Mucosa of descending colon (tissue), 3 donors: ENCODE results near the gene PLK5. TPM values are rescaled to one million over a fixed set of nuclear protein-coding genes. Genes with fewer than 3 reads are reported as not detected.
A peak's percentile ranks its signal among the peaks of the same experiment; 100 is the strongest.

Source experiments
- ATAC-seq: fragments of 200-7000 bp; cut with Tn5 transposase; one replicate; pipeline ENCODE4 v1.9.1; 2020; ENCODE audit warnings: mild to moderate bottlenecking, moderate library complexity
- DNase-seq, 3 donors: peaks; one replicate each; pipeline ENCODE4 v3.0.0-alpha.2; 2020
- H3K36me3 ChIP-seq: fragments of 200-600 bp; one replicate; pipeline ENCODE4 v1.8.0; 2021; ENCODE audit warnings: low read depth, mild to moderate bottlenecking
- H3K4me1 ChIP-seq: fragments of 200-600 bp; one replicate; pipeline ENCODE4 v1.8.0; 2021; ENCODE audit warnings: low read depth, mild to moderate bottlenecking
- H3K4me3 ChIP-seq: fragments of 200-600 bp; one replicate; pipeline ENCODE4 v1.8.0; 2021; ENCODE audit warnings: mild to moderate bottlenecking
- H3K9me3 ChIP-seq: fragments of 200-600 bp; one replicate; pipeline ENCODE4 v1.8.0; 2021; ENCODE audit warnings: mild to moderate bottlenecking
- CTCF ChIP-seq: fragments of 200-600 bp; IDR thresholded peaks from one replicate; pipeline ENCODE4 v1.8.0; 2022; ENCODE audit warnings: antibody characterized with exemption, mild to moderate bottlenecking
- intact Hi-C, 2 donors: fragments of 100-400 bp; cut with DNase I in 1 of 2; cut with micrococcal nuclease in 1 of 2; formaldehyde crosslinking; loops; one replicate each; pipeline versions ENCODE4 v1.11.0 to v1.11.1; 2022; cut with DNase I, micrococcal nuclease
- total RNA-seq, 3 donors: library from RNA; stranded (reverse); fragmentation: NEBNext Ultra II Directional in 2 of 3; extraction: Animal tissue kit (Norgen Biotek cat#: 25700) in 2 of 3; gene quantifications; one replicate each; pipeline versions ENCODE4 v1.2.1 to v1.2.4, GENCODE V29; 2021 to 2023
- donor health status: DM: no; HTN: no; CAD: no; lungs with moderate emphysema.
- donor health status: DM: no; HTN: no; CAD: no.
- donor health status: DM: no; HTN: yes; CAD: no.

Gene PLK5
- total RNA-seq, 3 donors from 2014 or later: 0.16 TPM; not detected in 2

DNA sequence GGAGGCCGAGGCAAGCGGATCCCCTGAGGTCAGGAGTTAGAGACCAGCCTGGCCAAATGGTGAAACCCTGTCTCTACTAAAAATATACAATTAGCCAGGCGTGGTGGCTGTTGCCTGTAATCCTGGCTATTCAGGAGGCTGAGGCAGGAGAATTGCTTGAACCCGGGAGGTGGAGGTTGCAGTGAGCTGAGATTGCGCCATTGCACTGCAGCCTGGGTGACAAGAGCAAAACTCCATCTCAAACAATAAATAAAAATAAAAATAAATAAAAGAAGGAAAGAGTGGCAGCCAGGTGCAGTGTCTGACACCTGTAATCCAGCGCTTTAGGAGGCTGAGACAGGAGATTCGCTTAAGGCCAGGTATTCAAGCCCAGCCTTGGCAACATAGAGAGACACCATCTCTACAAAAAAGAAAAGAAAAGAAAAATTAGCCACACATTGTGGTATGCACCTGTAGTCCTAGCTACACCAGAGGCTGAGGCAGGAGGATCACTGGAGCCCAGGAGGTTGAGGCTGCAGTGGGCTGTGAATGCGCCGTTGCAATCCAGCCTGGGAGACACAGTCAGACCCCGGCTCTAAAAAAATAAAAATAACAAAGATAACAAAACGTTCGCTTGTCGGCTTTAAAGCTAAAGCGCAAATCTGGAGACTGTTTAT lies 21.3 kb upstream of the PLK5 start:
- no peak for TF ChIP-seq CTCF
- DNase-seq: no peak
- no peak for ATAC-seq
- Histone ChIP-seq H3K4me3 (no peak overlapping the region), H3K4me1 (peaks cover 5% of the 10 kb centered on the region), H3K9me3 (no peaks in the 10 kb centered on the region), H3K36me3 (no peaks in the 10 kb centered on the region)
- intact Hi-C loops: no loop called here

DNA sequence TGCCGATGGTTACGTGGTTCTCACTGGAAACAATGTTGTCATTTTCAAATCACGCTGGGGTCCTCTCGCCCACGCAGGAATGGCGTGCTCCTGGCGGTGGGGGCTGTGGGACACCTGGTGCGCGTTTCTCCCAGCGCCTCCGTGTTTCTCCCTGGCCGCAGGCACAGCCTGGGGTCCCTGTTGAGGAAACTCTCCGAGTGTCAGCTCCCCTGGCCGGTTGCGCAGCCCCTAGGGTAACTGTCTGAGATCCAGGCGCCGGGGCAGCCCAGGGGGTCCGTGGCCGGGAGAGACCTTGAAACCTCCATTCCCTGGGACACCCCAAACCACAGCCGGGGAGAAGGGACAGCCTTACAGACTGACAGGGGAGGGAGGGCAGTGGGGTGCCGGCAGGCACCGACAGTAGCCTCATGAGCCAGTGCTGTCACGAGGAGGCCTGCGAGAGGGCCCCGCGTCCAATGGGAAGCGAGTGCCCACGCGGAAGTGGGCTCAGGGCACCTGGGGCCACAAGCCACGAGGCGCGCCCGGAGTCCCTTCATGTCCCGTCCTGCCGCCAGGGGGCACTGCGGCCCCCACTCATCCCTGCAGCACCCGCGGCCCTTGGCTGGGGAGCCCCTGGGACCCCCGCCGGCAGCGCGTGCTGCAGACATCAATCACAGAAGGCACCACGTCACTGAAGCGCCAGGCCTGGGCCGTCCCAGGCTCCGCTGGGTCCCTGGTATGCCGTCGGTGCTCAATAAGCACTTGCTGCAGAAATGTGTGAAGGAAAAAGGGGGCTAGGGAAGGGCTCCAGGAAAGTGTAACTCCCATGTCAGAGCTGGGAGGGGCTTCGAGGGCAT lies 20.6 kb upstream of the PLK5 start:
- H3K4me3 ChIP-seq: no peak overlapping the region
- peak in 2 of 3 donors; percentile 69 to 76 for DNase-seq
- ATAC-seq: peak; percentile 21
- peak; percentile 61 for TF ChIP-seq CTCF
- no peaks in the 10 kb centered on the region for H3K9me3 ChIP-seq
- intact Hi-C loops: no loop called here
- H3K36me3 ChIP-seq: no peaks in the 10 kb centered on the region
- H3K4me1 ChIP-seq: peaks cover 7% of the 10 kb centered on the region

DNA sequence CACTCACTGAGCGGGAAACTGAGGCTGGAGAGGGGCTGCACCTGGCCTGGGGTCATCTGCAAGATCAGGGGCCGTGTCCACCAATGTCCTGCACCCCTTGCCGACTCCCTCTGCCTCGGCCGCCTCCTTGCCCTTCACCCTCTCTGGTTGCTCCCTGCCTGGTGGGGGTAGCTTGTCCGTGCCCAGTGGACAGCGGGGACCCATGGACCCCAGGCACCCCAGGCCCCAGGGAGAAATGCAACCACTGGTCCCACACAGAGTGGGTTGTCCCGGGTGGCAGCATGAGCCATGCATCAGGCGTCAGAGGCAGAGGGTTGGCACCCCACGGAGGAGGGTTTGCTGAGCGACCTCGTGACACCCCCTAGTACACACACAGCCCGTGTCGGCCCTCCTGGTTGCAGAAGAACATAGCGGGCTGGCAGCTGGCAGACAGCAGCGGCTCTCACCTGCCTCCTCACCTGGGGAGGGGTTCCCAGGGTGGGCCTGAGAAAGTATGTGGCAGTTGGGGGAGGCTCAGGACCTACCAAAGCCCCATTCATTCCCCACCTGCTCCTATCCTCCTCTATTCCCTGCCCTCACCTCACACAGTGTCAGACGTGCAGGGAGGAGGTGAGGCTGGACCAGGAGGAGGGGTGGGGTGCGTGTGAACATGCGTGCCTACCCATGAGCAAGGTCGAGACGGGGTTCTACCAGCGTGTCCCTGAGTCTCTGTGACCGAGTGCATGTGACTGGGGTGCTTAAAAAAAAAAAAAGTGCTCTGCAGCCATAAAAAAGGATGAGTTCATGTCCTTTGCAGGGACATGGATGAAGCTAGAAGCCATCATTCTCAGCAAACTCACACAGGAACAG lies 19.7 kb upstream of the PLK5 start:
- H3K4me3 ChIP-seq: no peak overlapping the region
- peaks cover 9% of the 10 kb centered on the region for H3K4me1 ChIP-seq
- no peaks in the 10 kb centered on the region for H3K9me3 ChIP-seq
- H3K36me3 ChIP-seq: no peaks in the 10 kb centered on the region
- no peak for TF ChIP-seq CTCF
- DNase-seq (no peak), ATAC-seq (no peak)
- intact Hi-C loops: no loop called here

DNA sequence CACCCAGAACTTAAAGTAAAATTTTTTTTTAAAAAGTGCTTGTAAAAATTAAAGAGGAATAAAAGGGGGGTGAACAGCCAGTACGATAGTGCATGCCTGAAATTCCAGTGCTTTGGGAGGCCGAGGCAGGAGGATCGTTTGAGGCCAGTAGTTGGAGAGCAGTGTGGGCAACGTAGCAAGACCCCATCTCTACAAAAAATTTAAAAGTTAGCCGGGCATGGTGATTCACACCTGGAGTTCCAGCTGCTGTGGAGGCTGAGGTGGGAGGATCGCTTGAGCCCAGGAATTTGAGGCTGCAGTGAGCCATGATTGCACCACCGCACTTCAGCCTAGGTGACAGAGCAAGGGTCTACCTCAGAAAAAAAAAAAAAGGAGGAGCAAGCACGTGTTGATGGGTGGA lies 18.9 kb upstream of the PLK5 start:
- intact Hi-C loops: no loop called here
- no peaks in the 10 kb centered on the region for H3K36me3 ChIP-seq
- no peak for TF ChIP-seq CTCF
- ATAC-seq: no peak
- H3K4me1 ChIP-seq: peaks cover 9% of the 10 kb centered on the region
- no peak for DNase-seq
- H3K4me3 ChIP-seq: no peak overlapping the region
- H3K9me3 ChIP-seq: no peaks in the 10 kb centered on the region

DNA sequence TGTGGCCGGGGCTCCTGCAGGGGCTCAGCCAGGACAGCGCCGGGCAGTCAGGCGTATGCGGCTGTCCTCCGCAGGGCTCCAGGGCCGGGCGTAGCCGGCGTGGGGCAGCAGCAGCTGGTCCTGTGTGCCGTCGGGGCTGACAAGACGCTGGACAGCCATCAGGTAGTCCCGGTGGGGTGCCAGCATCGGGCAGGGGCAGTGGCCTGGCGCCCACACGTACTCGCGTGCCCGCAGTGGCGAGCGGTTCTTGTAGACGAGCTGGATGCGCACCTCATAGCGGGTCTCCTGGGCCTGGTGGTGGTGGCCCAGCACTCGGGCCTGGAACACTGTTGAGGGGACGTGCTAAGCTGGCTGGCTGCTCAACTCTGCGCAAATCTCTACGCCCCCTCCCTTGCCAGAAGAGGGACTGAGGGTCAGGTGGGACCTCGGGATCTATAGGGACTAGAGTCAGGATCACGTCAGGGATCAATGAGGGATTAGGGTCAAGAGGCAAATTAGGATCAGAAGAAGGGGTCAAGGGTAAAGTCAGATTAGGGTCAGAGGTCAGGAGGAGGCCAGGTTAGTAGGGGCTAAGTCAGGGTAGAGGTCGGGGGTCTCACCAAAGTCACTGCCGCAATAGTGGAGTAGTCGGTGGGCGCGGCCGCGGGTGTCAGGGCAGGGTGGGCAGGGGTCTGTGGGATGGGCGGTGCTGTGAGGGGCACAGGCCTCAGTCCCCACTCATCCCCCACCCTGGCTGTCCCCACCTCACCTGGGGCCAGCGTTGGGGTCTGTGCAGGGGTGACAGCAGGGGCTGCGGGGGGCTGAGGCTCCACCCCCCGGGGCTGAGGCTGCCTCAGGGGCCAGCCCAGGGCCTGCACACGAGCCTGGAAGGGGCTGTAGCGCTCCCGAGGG lies 17.6 kb upstream of the PLK5 start:
- ATAC-seq (no peak), DNase-seq (no peak)
- peaks cover 9% of the 10 kb centered on the region for H3K4me1 ChIP-seq
- TF ChIP-seq CTCF: no peak
- intact Hi-C loops: no loop called here
- no peaks in the 10 kb centered on the region for H3K9me3 ChIP-seq
- H3K4me3 ChIP-seq: no peak overlapping the region
- H3K36me3 ChIP-seq: no peaks in the 10 kb centered on the region
